DND-41 (cell line): ENCODE measurements around the gene ROGDI.

Source experiments
- CTCF ChIP-seq: IDR thresholded peaks from 2 replicates; pipeline ENCODE4 v1.5.1; 2012; ENCODE audit warnings: borderline replicate concordance, low read length, moderate library complexity, mild to moderate bottlenecking; ENCODE audit not compliant: poor library complexity, severe bottlenecking; ENCODE audit errors: extremely low read depth
- EZH2 ChIP-seq: IDR thresholded peaks from 3 replicates; pipeline ENCODE4 v1.6.1; 2012; ENCODE audit warnings: borderline replicate concordance, low read depth, mild to moderate bottlenecking, moderate library complexity, low read length, inconsistent platforms; ENCODE audit not compliant: severe bottlenecking

GRCh38 chr16:4814046-4814445 lies 11.6 kb upstream of the ROGDI start:
- TF ChIP-seq CTCF (no peak), EZH2 (no peak)
